ENCODE results near the gene IL16. TPM values are rescaled to one million over a fixed set of nuclear protein-coding genes. Genes with fewer than 3 reads are reported as not detected.

IL16 gene
- polyA plus RNA-seq, 1 donor (not counting 4 experiments of a cell fraction or from before 2014, with no cell fraction given) = not detected

DNA sequence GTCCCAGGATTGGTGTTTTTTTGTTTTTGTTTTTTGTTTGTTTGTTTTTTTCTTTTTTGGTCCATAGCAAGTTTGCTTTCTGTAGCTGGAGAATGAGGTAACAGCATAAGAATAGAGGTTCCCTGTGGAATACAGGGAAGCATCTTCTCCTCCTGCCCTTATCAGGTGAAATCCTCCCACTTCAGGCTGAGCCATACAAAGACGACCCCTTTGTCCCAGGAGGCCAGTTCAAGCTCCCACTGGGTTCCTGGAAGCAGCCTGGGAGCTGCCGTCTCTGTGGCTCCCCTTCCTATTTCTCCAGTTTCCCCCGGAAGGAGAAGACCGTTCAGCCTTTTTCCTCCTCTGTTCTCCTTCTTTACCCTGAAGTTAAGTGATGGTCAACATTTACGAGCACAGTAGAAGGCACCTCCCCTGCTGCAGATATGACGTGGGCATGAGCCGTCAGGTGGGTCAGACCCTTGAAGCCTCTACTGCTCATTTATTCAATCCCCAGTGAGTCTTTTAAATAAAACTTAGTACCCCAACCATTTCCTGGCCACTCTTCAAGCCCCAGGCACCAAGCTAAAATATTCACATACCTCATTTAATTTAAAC is 1.1 kb downstream of the IL16 start:
- no peak overlapping the region for H3K27ac ChIP-seq (ENCODE audit: control insufficient read depth, insufficient read depth, low read length)
- H3K4me2 ChIP-seq (ENCODE audit: control insufficient read depth, extremely low read depth, insufficient read depth, low read depth, low read length) = no peak overlapping the region
- FAIRE-seq (no peak), DNase-seq (ENCODE audit: low read depth, low spot score) (no peak)
- H3K9me1 ChIP-seq (ENCODE audit: control insufficient read depth, extremely low read depth, insufficient read depth, low read length) = no peaks in the 10 kb centered on the region
- no peaks in the 10 kb centered on the region for H4K20me1 ChIP-seq (ENCODE audit: control insufficient read depth, extremely low read depth, insufficient read depth, low read length)
- no peaks in the 10 kb centered on the region for H3K79me2 ChIP-seq (ENCODE audit: control insufficient read depth, insufficient read depth, low read length)
- H3K36me3 ChIP-seq (ENCODE audit: control insufficient read depth in 2 of 2, extremely low read depth in 1 of 2, insufficient read depth in 2 of 2, low read length in 2 of 2) = no peaks in the 10 kb centered on the region
- no peak overlapping the region for H3K4me3 ChIP-seq (ENCODE audit: control insufficient read depth in 2 of 3, extremely low read depth in 1 of 3, insufficient read depth in 2 of 3, low read depth in 1 of 3, low read length in 3 of 3)
- no peaks in the 10 kb centered on the region for H3K9me3 ChIP-seq (ENCODE audit: control insufficient read depth, low read depth, low read length)
- no peaks in the 10 kb centered on the region for H3K27me3 ChIP-seq (ENCODE audit: control insufficient read depth, extremely low read depth, insufficient read depth, low read length)
- H3K4me1 ChIP-seq (ENCODE audit: control insufficient read depth, extremely low read depth, insufficient read depth, low read length) = no peaks in the 10 kb centered on the region
- H2AFZ ChIP-seq (ENCODE audit: control insufficient read depth, low read length) = no peak overlapping the region
- TF ChIP-seq, protein P1, sequence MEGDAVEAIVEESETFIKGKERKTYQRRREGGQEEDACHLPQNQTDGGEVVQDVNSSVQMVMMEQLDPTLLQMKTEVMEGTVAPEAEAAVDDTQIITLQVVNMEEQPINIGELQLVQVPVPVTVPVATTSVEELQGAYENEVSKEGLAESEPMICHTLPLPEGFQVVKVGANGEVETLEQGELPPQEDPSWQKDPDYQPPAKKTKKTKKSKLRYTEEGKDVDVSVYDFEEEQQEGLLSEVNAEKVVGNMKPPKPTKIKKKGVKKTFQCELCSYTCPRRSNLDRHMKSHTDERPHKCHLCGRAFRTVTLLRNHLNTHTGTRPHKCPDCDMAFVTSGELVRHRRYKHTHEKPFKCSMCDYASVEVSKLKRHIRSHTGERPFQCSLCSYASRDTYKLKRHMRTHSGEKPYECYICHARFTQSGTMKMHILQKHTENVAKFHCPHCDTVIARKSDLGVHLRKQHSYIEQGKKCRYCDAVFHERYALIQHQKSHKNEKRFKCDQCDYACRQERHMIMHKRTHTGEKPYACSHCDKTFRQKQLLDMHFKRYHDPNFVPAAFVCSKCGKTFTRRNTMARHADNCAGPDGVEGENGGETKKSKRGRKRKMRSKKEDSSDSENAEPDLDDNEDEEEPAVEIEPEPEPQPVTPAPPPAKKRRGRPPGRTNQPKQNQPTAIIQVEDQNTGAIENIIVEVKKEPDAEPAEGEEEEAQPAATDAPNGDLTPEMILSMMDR (optimal IDR thresholded peaks at IDR 0.05 in 1 of 3, IDR thresholded peaks at IDR 0.05 in 1 of 3, conservative IDR thresholded peaks at IDR 0.05 in 1 of 3; ENCODE audit: extremely low read depth in 1 of 3, insufficient read depth in 2 of 3, low read length in 3 of 3) = no peak
- no peak for TF ChIP-seq EZH2 (IDR thresholded peaks at IDR 0.05; ENCODE audit: low read length)
- H3K9ac ChIP-seq (ENCODE audit: control insufficient read depth, extremely low read depth, insufficient read depth, low read length) = no peak overlapping the region
- dilution Hi-C loops (cut with MboI; ENCODE audit: extremely low pct_ligation_motif_present, low sequenced_read_pairs) = no loop called here

DNA sequence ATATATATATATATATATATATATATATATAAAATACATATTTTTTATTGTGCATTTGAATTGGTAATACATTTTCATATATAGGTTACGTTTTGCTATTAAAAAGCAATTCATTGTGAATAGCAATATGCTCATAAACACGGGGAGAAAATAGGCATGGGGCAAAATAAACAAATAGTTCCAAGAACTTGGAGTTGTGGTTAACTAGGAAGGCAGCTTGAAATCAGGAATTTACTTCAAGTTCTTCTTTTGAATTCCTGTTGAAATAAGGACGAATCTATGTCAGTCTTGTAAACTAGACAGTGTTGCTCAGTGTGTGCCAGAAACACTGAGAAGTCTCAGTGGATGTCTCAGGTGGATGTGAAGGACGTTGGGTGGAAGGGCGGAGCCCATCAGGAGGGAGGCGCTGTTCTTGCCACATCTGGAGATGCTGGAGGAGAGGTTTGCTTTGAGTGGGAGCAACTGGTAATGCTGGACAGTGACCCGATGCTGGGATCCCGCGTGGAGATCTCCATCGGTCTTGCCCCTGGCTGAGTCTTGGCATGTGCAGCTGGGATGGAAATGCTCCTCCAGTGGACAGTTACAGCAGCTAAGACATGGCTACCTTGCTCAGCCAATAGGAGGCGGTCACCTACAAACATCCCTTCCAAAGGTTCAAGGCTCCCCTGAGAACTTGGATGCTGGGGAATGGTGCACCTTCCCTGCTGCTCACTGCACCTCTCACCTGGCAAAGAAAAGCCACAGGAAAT is 2.5 kb downstream of the IL16 start:
- H3K4me2 ChIP-seq (ENCODE audit: control insufficient read depth, extremely low read depth, insufficient read depth, low read depth, low read length) = no peak overlapping the region
- no peak for FAIRE-seq
- dilution Hi-C loops (cut with MboI; ENCODE audit: extremely low pct_ligation_motif_present, low sequenced_read_pairs) = no loop called here

More for the DNA sequence above, 2.5 kb downstream of the IL16 start:
- Histone ChIP-seq H3K36me3 (ENCODE audit: control insufficient read depth in 2 of 2, extremely low read depth in 1 of 2, insufficient read depth in 2 of 2, low read length in 2 of 2) (no peaks in the 10 kb centered on the region), H3K27ac (ENCODE audit: control insufficient read depth, insufficient read depth, low read length) (no peak overlapping the region), H3K4me1 (ENCODE audit: control insufficient read depth, extremely low read depth, insufficient read depth, low read length) (no peaks in the 10 kb centered on the region), H3K27me3 (ENCODE audit: control insufficient read depth, extremely low read depth, insufficient read depth, low read length) (no peaks in the 10 kb centered on the region), H3K9me1 (ENCODE audit: control insufficient read depth, extremely low read depth, insufficient read depth, low read length) (no peaks in the 10 kb centered on the region), H4K20me1 (ENCODE audit: control insufficient read depth, extremely low read depth, insufficient read depth, low read length) (no peaks in the 10 kb centered on the region), H2AFZ (ENCODE audit: control insufficient read depth, low read length) (no peak overlapping the region), H3K9ac (ENCODE audit: control insufficient read depth, extremely low read depth, insufficient read depth, low read length) (no peak overlapping the region), H3K4me3 (ENCODE audit: control insufficient read depth in 2 of 3, extremely low read depth in 1 of 3, insufficient read depth in 2 of 3, low read depth in 1 of 3, low read length in 3 of 3) (no peak overlapping the region), H3K9me3 (ENCODE audit: control insufficient read depth, low read depth, low read length) (no peaks in the 10 kb centered on the region), H3K79me2 (ENCODE audit: control insufficient read depth, insufficient read depth, low read length) (no peaks in the 10 kb centered on the region)
- no peak for DNase-seq (ENCODE audit: low read depth, low spot score)
- no peak for TF ChIP-seq EZH2 (IDR thresholded peaks at IDR 0.05; ENCODE audit: low read length)
- TF ChIP-seq, protein P1 (optimal IDR thresholded peaks at IDR 0.05 in 1 of 3, IDR thresholded peaks at IDR 0.05 in 1 of 3, conservative IDR thresholded peaks at IDR 0.05 in 1 of 3; ENCODE audit: extremely low read depth in 1 of 3, insufficient read depth in 2 of 3, low read length in 3 of 3) = no peak

All from keratinocyte (primary cell).